GM19328 (cell line): ENCODE data around the gene STK24.

Source experiments
- ATAC-seq: cut with Tn5 transposase; IDR thresholded peaks from one replicate; pipeline ENCODE4 v1.9.1; 2021; ENCODE audit warnings: mild to moderate bottlenecking, moderate library complexity; ENCODE audit not compliant: unreplicated experiment

STK24 gene

DNA sequence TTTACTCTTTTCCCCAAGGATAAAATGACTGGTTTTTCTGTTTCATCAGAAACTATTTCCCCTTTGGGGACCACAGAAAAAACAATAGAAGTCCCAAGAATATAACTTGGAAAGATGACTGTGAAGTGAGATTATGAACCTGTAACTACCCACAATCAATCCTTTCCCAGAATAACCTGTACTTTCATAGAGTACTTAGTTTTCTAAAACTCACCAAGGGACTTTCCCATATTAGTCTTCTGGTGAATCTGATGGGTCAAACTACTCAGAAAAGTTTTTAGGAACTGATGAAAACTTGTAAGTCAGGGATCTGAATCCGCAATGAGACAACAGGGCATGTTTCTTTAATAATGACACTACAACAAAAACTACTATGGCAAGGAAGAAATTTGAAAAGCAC lies 62.6 kb downstream of the STK24 start:
- ATAC-seq = no peak

DNA sequence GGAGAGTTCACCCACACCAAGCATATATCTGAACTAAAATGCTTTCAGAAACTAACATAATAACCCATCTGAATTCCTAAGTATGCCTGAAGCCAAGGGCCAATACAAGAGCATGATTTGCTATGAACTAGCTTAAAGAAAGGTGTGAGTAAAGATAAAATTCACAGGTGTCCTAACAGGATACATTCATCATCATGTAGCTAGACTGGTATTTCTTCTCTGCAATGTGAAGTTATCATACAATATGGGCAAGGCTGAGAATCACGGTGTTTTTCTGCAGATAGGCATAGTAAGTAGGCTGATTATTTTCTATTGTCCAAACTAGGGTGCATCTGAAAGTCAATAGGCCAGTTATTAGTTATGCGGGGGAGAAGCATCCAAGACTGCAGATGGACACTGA lies 63.1 kb downstream of the STK24 start:
- no peak for ATAC-seq

DNA sequence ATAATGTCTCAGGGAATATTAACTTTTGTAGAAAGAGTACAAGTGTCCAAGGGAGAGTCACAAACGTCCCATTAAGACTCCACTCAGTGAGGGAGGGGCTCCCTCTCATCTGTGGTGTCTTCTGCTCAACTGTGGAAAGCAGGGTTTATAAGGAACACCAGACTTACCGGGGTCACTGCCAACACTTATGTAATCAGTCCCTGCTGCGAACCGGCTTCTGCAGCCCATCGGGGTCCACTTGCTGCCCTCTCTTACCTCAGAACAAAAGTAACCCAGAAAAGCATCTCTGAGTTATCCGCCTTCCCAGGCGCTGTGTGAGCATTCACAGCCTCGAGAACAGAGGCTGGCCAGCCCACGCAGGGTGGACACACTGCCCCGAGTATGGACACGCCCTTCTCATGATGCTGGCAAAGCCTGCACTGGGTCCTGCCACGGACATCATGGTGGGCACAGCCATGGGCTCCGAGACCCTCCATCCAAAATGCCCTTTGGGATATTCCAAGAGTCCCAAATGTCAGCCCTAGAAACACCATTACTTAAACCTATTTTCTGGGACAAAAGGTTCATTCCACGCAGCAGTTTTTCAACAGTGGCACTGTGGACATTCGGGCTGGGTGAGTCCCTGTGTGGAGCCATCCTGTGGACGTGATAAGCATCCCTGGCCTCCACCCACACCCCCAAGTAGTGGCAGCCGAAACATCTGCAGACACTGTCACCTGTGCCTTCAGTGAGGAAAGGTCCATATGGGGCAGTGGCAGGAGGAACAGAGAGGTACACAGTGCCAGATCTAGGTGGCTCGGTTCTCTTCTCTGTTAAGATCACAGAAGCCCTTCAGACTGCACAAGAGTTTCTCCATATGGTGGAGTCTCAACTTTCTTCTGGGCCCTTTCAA lies 63.9 kb downstream of the STK24 start:
- no peak for ATAC-seq

DNA sequence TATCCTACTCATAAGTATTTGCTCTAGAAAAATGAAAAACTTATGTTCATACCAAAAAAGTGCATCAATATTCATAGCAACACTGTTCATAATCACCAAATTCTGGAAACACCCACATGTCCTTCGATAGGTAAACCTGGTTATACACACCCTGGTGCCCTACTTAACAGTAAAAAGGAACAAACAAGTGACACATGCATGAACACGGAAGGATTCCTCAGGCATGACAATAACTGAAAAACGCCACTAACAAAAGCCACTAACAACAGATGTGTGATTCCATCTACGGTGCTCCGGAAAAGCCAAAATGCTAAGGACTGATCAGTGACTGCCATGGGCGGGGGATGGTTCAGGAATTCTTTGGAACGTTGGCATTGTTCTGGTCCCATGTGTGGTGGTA lies 65.5 kb downstream of the STK24 start:
- ATAC-seq = no peak

DNA sequence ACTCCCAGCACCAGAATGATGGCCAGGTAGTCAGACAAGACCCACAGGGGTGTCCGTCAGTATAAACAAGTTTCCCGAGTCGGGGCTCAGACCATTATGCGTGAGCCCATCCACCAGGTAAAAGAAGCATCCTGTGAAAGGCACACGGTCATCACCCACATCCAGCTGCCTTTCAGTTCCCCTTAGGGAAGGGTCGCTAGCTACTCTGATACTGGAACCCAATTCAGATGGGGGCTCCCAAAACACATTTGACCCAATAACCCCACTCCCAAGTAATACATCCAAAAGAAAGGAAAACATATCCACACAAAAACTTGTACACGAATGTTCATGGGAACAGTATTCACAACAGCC lies 66.8 kb downstream of the STK24 start:
- ATAC-seq = no peak

DNA sequence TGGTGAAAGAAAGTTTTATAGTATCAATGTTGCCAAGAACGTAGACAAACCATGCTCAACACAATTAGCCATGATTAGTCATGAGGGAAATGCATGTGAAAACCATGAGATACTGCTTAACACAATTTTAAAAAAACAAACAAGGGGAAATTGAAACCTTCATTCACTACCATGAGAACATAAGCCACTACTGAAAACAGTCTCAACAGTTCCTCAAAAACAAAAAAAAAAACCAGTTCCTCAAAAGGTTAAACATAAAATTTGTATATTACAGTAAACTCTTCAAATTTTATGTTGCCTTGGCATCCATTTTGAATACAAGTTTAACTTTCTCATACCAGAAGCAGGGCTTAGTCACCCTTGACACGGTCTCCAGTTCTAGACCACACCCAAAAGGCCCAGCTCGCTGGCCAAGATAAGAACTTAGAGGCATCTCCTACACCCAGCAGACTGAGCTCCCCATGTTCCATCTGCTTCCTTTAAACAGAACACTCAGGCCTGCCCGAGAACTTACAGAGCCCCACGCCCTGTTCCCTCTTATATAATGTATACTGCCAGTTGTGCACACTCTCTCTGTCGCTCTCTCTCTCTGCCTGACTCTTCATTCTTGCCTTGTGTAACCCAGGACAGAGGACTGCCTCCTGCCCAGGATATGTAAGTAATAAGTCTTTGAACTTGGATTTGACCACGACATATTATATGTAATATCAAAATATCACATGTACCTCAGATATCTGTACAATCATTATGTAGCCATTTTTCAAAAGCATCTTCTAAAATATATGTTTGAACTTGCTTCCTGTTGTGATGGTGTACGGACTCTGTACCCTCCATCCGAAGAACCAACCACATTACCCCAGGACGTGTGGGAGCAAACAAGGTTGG lies 67.4 kb downstream of the STK24 start:
- peak; percentile 57 for ATAC-seq

DNA sequence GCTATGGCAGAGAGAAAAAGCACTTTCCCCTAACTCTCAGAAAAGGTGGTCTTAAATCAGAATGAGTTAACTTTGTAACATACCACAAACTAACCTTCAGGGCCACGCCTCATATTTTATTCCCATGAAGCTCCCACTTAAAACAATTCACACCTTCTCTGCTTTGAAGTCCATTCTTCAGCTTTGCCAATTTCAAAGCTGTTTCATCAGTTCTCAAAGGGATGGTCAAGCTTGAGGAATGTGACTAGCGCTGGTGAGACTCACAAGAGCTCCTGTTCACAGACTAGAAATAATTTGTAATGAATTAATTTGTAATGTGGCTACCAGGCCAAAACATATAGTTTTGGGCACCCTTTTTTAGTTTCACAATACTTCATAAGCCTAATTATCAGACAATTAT lies 68.2 kb downstream of the STK24 start:
- ATAC-seq = no peak

DNA sequence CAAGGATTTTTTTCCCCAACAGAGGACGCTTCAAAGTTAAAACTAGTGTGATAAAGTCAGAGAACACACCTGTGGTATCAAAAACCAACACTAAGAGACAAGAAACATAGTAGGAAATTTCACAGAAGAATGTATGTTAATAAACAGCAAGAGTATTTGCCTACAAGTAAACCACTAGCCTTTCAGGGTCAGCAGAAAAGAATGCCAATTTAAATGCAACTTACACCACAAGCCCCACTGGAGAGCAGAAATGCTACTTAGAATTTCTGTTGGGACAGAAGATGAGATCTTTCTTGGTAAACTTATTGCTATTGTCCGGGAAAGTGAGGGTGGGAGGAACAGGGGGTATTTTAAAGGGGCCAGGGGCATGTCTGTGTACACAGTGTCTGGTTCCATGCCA lies 68.6 kb downstream of the STK24 start:
- ATAC-seq = no peak

DNA sequence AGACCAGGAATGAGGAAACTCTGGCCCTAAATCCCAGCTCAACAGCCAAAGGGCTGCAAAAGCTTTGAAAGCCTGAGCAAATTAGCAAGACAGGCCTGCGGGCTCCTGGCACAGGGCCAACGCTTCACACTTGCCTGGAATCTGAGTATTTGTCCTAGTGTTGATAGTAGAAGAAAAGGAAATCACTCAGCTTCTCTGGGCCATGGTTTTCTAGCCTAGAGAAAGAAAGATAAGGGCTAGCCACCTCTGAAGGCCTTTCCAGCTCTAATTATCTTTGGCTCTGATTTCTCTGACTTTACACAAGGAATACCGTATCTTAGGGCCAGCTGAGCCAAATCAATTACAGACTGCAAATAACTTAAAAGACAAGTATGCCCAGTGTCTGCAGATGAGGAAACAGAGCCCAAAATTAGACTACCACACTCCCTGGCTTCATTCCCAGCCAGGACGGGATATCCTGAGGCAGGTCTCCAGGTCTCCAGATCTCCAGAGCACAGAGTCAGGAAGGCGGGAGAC lies 69.6 kb downstream of the STK24 start:
- no peak for ATAC-seq

DNA sequence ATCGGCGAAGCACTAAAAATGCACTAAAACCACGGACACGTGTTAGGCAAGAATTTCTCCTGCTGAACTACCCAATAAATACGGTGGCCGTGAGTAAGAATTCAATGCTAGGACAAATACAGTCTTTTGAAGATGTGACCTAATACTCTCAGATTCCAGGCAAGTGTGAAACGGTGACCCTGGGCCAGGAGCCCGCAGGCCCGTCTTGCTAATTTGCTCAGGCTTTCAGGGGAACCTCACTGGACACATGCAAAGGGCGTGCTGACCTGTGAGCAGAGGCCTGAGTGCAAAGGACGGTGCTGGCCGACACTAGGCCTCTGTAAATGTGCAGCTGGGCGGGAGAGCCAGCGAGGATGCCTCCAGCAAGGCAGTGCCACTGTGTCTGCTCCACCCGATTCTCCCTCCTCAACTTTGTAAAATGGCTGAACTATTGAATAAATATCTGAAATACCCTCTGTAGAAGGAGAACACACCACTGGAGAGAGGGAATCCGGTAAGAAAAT lies 70.1 kb downstream of the STK24 start:
- ATAC-seq = no peak

DNA sequence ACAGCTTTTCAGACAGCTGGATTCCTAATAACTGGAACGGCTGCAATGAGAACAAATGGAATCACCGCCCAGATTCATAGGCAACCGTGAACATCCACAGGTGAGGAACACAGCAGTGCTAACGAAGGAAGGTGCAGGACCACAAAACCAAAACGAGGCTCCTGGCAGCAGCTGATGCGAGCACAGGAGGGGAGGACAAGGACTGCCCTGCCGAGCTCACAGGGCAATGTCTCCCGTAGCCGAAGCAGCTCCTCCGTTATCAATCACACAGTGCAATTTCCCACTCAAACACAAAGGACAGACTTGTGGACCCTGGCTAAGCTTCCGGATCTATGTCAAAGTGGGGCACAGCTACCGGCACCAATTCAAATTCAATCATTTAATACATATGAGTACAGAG lies 70.6 kb downstream of the STK24 start:
- ATAC-seq = no peak

DNA sequence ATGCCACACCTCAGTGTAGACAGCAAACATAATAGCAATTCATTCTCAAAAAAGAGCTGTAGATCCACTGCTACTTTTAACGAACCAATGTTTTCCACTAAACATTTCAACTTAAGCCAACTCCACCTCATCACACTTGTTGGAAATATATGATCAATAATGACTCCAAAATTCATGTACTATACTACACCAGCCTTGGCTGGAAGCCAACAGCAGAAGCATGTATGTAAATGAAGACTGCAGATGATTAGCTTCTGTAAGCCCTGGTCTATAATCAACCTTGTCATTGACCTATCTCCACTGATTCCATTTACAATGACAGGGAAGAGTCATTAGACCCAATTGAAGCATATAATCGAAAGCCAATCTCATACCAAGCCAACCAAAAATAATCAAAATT lies 71.7 kb downstream of the STK24 start:
- ATAC-seq = no peak

DNA sequence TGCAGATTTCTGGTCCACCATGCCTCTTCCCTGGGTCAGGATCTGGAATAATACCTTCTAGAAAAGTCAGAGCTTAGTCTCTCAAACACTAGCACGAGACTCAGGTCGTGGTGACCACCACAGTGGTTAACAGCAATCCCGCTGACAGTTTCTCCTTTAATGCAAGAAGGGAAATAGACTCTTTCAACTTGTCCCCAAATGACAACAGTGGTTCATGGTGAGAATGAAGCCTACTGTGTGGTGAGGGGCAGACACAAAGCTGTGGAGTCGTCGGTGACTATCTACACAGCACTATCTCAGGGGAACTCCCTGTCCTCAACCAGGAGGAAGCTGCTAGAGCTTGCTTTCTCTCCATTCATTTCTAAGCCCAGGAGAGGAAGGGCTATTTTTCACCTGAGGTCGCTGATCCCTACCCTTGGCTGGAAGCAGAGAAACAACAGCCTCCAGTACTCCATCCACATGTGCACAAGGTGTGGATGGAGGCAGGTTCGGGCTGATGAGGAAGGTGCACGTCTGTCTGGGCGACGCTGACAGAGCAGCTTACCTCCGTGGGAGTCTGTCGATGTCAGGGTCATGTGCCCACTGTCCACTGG lies 72.4 kb downstream of the STK24 start:
- ATAC-seq = no peak

DNA sequence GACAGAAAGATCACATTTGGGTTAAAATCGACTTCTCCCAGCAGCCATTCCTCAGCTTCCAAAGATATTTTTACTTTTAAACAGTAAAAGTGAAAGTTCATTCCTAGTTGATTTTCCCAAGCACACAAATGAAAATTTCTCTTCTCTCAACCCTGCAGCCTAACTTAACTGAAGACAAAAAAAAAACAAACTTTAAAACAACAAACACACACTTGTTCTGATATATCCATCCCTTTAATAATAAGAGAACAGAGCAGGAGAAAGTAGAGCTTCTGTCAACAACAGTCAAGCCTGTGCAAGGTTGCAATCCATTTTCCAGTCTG lies 72.9 kb downstream of the STK24 start:
- no peak for ATAC-seq

DNA sequence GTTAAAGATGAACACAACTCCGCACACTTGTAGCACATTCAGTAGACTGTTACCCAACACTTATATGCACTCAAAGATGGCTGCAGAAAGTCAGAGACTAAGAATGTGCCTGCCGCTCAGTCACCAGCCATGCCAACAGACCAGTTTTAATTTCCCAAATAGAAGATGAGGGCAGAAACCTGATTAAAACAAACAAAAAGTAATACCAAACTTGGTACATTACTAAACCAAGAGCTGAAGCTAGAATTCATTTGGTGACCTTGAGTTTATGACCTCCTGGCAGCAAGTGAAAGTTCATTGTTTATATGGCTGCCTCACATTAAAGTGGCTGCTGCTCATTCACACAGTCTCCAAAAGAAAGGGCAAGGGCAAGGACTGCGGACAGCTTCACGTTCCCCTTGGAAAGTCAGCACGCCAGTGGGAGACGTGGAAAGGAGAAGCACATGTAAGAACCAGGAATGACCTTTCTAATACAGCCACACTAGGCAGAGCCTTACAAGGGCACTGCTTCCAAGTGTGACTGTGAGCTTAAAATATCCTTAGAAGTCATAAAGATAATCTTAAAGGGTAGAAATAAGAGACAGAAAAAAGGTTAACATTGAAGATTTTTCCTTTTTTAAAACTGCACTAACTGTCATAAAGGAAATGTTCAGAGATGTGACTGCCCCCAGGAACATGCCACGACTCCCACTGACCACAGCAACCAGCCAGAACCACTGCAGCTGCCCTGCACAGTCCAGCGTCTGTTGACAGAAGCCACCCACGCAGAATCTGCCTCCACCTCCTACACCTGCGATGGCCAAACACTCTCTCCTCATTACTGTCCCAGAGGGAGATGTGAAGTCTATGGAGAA lies 73.5 kb downstream of the STK24 start:
- ATAC-seq = no peak

DNA sequence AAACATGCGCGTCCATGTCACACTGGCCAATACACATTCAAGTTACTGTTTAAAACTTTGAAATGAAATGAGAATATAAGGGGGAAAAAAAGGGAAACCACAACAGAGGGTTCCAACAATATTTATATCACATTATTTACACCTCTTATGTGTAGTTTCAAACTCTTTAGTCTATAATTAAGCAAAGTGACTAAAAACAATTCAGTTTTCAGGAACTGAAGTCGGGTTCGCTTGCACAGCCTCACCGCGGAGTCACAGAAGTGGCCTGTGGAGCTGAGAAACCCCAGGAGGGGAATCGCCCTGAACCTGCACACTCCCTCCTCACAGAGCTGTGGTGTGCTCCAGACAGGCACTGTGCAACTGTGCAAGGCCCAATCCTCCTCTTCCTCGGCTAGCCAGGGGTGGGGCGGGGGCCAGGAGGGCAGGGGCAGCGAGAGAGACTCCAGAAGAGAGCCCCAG lies 75.9 kb downstream of the STK24 start:
- peak; percentile 77 for ATAC-seq

DNA sequence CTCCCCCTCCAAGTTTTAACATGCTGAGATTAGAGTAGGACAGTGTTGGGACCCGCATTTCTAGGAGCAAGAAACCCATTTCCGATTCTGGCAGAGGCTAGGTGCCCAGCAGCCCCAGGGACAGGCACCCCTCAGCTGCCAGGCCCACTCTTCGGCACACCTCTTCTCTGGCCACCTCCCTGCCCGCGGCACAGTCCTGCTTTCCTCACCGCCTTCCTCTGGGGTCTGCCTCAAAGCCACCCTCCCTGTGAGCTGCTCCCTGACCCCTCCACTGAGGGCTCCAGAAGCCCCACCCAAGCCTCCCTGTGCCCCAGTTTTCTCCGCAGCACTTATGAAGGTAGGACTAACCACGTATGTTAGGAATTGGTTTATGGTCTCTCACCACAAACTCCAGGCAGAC lies 79.9 kb downstream of the STK24 start:
- ATAC-seq = no peak

DNA sequence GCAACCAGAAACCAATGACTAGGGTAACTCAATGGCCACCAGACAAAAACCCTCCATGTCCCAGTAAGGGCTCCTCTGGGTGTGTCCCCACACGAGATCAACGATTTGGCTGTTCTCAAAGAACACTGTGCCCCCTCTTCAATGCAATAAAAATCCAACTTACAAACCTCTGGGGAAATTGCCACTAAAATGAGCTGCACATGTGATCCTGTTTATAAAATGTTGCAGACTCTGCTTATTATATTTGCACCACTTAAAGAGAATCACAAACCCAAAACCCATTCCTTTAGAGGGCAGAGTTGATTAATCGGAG lies 80.5 kb downstream of the STK24 start:
- ATAC-seq = no peak

DNA sequence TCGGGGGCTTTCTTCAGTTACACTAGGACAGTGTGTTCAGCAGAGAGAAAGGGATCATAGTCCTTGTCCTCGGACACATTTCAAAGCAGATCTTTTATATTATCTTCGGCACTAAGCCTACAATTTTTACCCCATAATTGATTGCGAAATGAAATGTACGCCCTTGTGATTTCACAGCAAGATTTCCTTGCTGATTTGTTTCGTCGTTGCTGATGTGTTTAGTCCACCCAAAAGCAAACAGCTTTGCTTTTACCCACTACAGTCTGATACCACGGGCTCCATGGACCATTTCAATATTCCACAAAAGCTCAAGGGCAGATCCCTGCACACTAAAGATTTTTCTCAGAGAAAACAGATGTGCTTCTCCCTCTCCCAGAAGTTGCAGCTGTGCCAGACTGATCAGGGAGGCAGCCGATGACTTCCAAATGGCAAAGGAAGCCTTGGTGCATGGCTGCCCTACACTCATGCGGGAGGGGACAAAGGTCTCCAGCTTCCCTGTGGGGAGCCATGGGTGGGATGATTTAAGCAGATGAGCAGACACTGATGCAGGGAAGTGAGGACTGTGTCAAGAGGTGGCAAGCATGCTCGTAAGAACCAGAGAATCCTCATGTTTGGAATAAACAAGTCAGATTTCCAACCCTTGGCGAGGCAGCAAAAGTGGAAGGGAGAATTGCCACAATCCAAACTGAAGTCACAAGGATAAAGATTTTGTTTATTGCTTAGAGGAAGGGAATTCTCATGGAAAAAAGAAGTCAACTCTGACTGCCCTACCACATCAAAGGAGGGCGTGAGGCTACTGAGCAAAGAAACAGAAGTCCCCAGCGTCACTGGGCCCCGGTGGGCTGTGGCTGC lies 81.1 kb downstream of the STK24 start:
- ATAC-seq = no peak

DNA sequence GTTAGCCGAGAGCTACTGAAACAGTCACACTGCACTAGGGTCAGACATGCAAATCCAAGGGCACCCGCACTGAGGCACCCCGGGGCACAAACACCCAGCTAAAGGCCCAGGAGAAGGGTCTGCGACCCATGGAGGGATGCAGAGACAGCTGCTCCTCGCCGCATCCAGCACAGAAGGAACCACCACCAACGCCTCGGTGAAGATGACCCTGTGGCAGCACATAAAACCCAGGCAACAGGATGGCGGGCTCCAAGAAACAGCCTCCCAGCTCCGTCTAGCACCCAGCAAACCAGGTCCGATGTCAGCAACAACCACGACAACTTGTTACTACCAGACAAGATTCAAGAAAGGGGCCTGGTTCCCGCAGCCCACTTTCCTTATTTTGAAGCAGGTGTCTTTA lies 82.1 kb downstream of the STK24 start:
- ATAC-seq = no peak
